ENCODE results near the gene SPAG16.

SPAG16 gene

GRCh38 chr2:214138779-214139178 is 854.5 kb downstream of the SPAG16 start:
- TF ChIP-seq CTCF (conservative IDR thresholded peaks at IDR 0.05) (no peak), ZFX (IDR thresholded peaks at IDR 0.05) (no peak)
- H3K27ac ChIP-seq: no peak overlapping the region

GRCh38 chr2:214139630-214140284 is 855.5 kb downstream of the SPAG16 start:
- TF ChIP-seq CTCF (conservative IDR thresholded peaks at IDR 0.05): no peak
- TF ChIP-seq ZFX (IDR thresholded peaks at IDR 0.05): no peak
- H3K27ac ChIP-seq: no peak overlapping the region

- H3K27ac ChIP-seq: no peak overlapping the region
- TF ChIP-seq CTCF (conservative IDR thresholded peaks at IDR 0.05) (no peak), ZFX (IDR thresholded peaks at IDR 0.05) (no peak)
Measured at GRCh38 chr2:214156971-214157370, 872.7 kb downstream of the SPAG16 start.

- no peak for TF ChIP-seq ZFX (IDR thresholded peaks at IDR 0.05)
- no peak for TF ChIP-seq CTCF (conservative IDR thresholded peaks at IDR 0.05)
- H3K27ac ChIP-seq: no peak overlapping the region
Measured at GRCh38 chr2:214158851-214159250, 874.6 kb downstream of the SPAG16 start.

GRCh38 chr2:214169281-214169680 is 885.0 kb downstream of the SPAG16 start:
- H3K27ac ChIP-seq: no peak overlapping the region
- TF ChIP-seq CTCF (conservative IDR thresholded peaks at IDR 0.05): no peak
- no peak for TF ChIP-seq ZFX (IDR thresholded peaks at IDR 0.05)

GRCh38 chr2:214169736-214170135 is 885.5 kb downstream of the SPAG16 start:
- no peak overlapping the region for H3K27ac ChIP-seq
- TF ChIP-seq CTCF (conservative IDR thresholded peaks at IDR 0.05) (no peak), ZFX (IDR thresholded peaks at IDR 0.05) (no peak)

GRCh38 chr2:214174563-214174962 is 890.3 kb downstream of the SPAG16 start:
- TF ChIP-seq ZFX (IDR thresholded peaks at IDR 0.05) (no peak), CTCF (conservative IDR thresholded peaks at IDR 0.05) (no peak)
- no peak overlapping the region for H3K27ac ChIP-seq
